HG03342 (cell line): ENCODE data around the gene IGLL1.
"Not testable (repeated sequence)": the region's sequence is repeated elsewhere in the genome, so short reads cannot be mapped to it uniquely, and the experiment has no call there.

Experiments used
- ATAC-seq: cut with Tn5 transposase; IDR thresholded peaks from one replicate; pipeline ENCODE4 v1.9.1; 2021; ENCODE audit warnings: mild to moderate bottlenecking, moderate library complexity; ENCODE audit not compliant: unreplicated experiment

The IGLL1 gene

DNA sequence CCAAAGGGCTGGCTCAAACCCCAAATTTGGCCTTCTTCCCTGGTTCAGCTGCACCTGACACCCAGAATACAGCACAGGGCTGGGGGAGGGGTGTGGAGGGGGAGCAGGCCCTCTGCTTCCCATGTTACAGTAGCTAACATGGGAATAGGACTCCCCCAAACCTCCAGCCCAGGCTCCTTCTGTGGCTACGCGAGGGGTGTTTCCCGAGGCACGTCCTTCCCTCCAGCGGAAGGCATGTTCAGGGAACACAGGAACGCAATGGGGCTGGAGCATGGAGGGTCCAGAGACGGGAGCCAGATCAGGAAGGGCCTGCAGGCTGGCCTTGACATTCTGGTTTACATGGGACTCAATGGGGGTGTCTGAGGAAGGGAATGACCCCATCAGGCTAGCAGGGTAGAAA is 11.8 kb upstream of the IGLL1 start:
- no peak for ATAC-seq

DNA sequence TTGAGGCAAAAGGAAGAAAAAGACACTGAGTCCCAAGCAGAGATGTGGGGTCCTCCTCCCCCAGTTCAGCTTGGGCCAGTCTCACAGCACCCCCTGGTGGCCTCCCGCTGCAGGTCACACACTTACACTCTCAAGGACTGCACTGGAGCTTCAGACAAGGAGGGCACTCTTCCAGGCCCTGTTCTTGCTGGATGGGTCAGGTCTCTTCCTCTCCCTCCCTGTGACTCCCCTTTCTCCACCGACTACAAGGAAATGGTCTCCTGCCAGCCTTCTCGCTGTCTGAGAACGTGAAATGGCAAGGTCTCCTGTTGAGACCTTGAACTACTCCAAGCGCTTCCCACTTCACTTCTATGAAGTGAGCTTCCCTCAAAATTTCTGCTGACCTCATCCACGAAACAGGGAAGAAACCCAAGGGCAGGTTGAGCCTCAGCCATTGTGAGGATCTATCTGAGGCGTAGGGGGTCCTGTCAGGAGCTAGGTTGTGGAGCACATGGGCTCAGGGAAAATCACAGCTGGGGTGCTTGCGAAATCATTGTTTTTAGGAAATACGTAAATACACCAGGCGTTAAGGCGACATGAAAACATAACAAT is 11.2 kb upstream of the IGLL1 start:
- ATAC-seq, result no peak

- no peak for ATAC-seq
These were observed 3.7 kb upstream of the IGLL1 start for GRCh38 chr22:23583836-23584235.

DNA sequence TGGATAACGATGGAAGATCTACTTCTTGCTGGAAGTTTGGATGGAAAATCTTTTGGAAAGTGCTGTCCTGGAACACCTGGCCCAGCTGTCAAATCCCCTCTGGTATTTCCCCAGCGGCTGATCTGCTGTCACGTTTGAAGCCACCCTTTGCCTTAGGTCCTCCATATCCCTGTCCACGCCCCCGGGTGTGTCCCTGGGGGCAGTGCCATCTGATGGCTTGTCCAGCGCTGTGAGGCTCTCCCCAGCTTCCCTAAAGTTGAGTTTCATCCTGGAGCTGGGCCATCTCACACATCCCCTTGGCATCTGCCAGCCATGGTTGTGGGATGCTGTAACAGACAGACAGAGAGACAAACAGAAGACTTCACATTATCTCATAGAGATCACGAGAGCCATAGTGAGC is 3.1 kb upstream of the IGLL1 start:
- ATAC-seq, result no peak

GRCh38 chr22:23581260-23581650 is 1.2 kb upstream of the IGLL1 start:
- ATAC-seq, result no peak

- ATAC-seq, result no peak
These were observed 628 bp upstream of the IGLL1 start for GRCh38 chr22:23580576-23581259.

GRCh38 chr22:23579280-23579679 is 810 bp downstream of the IGLL1 start:
- ATAC-seq, result no peak

- no peak for ATAC-seq
These were observed 1.8 kb downstream of the IGLL1 start for GRCh38 chr22:23578306-23578705.

DNA sequence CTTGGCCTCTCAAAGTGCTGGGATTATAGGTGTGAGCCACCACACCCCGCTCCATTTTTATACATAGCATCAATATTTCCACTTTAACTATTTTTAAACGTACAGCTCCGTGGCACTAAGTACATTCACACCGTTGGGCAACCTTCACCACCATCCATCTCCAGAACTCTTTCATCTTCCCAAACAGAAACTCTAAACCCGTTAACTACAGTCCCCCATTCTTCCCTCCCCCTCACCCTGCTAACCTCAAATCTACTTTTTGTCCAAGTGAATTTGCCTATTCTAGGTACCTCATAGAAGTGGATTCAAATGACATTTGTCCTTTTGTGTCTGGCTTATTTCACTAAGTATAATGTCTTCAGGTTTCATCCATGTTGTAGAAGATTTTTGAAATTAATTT is 3.4 kb downstream of the IGLL1 start:
- ATAC-seq, result no peak

GRCh38 chr22:23575601-23576000 is 4.5 kb downstream of the IGLL1 start:
- ATAC-seq, result no peak

GRCh38 chr22:23574877-23575276 is 5.2 kb downstream of the IGLL1 start:
- ATAC-seq, result no peak

DNA sequence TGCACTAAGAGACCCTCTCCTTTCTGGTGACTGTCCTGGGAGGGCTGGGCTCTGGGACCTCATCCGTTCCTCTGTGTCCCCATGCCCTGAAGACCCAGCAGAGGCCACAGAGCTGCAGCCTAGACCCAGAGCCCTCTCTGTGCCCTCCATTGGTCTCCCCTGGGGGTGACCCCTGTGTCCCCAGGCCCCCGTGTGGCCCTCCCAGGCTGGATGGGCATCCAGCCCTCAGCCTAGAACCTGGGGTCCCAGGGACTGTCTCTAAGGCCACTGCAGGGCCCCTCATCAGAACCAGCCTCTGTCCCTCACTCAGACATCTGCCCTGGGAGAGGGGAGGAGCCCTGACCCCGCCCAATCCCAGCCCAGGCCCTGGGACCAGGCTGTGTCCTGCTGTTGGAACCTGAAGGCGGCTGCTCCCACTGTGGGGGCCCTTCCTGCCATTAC is 5.7 kb downstream of the IGLL1 start:
- no peak for ATAC-seq

GRCh38 chr22:23573701-23574235 is 6.3 kb downstream of the IGLL1 start:
- ATAC-seq, result not testable (repeated sequence)

- ATAC-seq, result not testable (repeated sequence)
These were observed 7.0 kb downstream of the IGLL1 start for GRCh38 chr22:23573106-23573505.

GRCh38 chr22:23571486-23571885 is 8.6 kb downstream of the IGLL1 start:
- no peak for ATAC-seq

DNA sequence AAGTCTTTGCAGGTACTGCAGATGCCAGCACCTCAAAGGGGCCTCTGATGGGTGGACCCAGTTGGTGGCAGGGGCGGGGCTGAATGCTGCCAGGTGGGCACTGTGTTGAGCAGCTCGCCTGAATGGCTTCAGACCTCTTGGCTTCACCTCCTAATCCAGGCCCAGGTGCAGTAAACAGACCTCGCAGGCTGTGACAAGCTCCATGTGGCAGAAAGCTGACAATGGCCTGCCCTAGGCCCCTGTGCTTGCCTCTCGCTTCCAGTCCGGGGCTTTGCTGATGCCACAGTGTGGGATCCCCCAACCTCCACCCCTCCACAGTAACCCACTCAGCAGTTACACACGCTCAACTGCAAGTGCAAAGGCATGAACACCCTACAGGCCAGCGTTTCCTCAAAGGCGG is 9.4 kb downstream of the IGLL1 start:
- ATAC-seq, result no peak

GRCh38 chr22:23569716-23570115 is 10.4 kb downstream of the IGLL1 start:
- no peak for ATAC-seq

DNA sequence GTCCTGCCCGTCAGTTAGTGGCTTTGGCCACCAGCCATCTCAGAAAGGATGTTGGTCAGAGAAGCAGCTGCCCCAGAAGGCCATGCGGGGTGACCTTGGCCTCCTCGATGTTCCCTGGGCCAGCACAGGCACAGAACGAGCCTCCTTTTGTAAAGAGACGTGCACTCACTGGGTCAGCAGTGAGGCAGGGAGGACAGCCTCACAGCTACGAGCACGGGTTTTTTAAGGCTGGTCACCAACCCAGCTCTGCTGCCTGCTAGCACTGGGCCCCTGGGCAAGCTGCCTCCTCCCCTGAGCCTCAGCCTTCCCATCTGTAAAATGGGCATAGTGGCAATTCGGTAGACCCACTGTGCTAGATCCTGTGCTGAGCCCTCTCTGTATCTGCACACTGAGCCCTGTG is 10.8 kb downstream of the IGLL1 start:
- no peak for ATAC-seq

- no peak for ATAC-seq
These were observed 13.2 kb downstream of the IGLL1 start for GRCh38 chr22:23566705-23567475.

DNA sequence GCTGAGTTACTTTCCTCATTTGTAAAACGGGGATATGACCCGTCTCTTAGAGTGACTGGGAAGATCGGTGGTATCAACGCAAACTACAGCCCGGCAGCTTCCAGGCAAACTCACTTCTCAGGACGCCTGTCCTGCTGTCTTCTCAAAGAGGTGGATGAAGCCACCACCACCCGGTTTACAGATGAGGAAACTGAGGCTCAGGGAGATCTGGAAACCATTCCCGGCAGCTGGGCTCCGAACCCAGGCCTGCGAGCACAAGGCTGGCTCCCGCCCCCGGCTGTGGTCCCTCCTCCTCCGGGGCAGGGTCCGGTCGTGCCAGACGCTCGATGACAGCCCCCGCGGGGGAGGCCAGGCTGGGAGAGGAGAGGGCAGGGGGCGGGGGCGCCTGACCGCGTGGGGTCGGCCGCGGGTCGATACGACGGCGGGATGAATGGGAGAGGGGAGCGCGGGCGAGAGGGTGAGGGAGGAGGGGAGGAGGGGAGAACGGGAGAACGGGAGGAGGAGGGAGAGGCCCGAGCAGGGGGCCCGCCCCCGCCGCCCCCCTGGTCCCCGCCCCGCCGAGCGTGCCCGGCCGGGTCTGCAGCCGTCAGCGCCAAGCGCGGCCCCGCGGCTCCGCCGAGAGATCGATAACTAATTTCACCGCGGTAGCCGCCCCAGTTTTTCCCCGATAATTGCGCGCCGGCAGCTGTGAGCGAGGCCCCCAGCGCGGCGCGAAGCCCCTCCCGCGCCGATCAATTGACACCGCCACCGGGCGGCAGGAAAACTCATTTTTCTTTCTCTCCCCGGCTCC is 14.0 kb downstream of the IGLL1 start:
- no peak for ATAC-seq

DNA sequence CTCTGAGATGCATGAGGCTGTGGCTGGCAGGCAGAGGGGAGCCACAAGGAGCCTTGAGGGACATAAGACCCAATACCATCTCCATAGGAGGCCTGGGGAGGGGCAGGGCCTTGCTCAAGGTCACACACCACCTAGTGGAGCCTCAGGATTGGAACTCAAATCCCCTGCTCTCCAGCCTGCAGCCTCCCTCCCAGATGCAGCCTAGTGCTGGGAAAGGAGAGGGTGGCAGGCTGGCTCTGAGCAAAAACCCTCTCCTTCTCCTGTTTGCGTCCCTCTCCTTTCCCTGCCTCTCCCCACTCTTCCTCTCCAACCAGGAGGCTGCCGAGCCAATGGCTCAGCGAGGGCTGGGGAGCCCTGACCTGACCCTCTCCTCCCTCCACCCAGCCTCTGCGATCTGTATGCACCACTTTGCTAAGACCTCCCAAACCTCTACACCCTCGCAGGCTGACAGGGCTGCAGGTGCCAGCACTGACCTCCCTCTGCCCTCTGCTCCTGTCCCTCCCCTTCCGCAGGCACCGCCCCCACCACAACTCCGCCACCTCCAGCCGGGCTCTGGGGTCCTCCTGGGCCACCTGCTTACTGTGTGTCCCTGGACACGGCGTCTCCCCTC is 14.7 kb downstream of the IGLL1 start:
- ATAC-seq, result no peak
